GM20000 (cell line): Measurements from ENCODE around the gene ATP9B.
A peak's percentile ranks its signal among the peaks of the same experiment; 100 is the strongest.

Source experiments
- DNase-seq: peaks from one replicate; pipeline ENCODE4 v3.0.0; 2012; ENCODE audit warnings: low spot score
- TF ChIP-seq, protein P1 (sequence below): IDR thresholded peaks from 2 replicates; pipeline ENCODE4 v1.5.1; 2012; ENCODE audit warnings: mild to moderate bottlenecking, control low read depth; ENCODE audit errors: extremely low read depth, missing control alignments

Gene ATP9B

DNA sequence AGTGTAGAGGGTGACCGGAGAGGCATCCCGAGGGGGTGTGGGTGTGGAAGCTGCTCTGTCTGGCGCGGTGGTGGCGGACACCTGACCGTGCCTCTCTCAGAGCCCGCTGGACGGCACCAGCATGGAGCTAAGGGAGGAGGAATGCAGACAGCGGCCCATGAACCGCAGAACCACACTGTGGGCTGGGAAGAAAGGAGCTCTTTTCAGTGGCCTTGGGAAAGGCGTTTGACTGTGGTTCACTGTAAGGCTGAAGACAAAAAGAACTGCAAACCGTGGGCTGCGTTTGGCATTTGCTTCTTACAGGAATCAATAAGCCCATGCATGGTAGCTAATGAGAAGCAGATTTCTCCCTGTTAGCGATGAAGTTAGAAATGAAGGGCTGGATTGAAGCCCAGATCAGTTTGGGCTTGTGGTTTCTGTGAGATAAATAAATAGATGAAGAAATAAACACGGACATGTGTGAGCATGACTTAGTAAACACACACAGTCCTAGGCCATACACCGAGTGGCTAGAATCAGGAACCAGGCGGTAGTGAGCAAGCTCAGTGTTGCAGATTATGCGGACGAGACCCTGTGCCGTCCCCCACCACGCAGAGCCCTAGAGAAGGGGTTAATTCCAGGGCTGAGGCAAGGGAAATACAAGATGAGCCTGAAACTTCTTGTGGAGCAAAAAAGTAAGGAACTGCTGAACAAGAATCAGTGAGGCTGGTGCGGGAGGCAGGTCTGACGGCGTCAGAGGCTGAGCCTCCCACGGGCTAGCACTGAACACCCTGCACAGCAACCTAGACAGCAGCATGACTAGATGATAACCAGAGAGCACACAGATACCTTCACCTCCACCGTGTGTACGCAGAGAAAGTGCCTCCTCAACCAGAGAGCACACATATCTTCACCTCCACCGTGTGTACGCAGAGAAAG is 297.2 kb downstream of the ATP9B start:
- TF ChIP-seq, protein P1, sequence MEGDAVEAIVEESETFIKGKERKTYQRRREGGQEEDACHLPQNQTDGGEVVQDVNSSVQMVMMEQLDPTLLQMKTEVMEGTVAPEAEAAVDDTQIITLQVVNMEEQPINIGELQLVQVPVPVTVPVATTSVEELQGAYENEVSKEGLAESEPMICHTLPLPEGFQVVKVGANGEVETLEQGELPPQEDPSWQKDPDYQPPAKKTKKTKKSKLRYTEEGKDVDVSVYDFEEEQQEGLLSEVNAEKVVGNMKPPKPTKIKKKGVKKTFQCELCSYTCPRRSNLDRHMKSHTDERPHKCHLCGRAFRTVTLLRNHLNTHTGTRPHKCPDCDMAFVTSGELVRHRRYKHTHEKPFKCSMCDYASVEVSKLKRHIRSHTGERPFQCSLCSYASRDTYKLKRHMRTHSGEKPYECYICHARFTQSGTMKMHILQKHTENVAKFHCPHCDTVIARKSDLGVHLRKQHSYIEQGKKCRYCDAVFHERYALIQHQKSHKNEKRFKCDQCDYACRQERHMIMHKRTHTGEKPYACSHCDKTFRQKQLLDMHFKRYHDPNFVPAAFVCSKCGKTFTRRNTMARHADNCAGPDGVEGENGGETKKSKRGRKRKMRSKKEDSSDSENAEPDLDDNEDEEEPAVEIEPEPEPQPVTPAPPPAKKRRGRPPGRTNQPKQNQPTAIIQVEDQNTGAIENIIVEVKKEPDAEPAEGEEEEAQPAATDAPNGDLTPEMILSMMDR, result no peak
- no peak for DNase-seq

DNA sequence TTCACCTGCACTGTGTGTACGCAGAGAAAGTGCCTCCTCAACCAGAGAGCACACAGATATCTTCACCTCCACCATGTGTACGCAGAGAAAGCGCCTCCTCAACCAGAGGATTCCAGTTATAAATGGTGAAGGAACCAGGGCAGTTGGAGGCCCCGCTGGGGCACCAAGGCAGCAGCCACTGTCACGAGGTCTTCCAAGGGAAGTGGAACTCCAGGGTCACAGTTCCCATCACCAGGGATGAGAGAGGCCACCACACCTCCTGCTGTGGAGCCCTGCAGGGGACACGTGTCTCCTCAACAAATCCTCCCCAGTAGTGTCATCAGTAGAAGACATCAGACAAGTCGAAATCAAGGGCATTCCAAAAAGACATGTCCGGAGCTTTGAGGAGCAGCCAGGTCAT is 298.3 kb downstream of the ATP9B start:
- no peak for DNase-seq
- TF ChIP-seq, protein P1, result no peak

DNA sequence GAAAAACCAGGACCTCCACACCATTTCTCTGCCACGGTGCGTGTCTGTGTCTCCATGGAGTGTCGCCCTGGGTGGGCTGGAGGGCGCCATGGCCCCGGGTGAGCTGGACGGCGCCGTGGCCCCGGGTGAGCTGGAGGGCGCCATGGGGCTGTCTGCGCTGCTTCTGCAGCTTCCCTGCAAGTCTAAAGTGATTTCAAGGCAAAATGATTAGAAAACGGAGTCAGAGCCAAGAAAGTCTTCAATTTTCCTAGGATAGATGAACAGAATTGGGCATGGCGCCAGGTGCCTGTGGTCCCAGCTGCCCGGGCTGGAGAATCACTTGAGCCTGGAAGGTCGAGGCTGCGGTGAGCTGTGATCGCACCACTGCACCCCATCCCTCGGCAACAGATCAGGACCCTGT is 298.8 kb downstream of the ATP9B start:
- DNase-seq, result no peak
- TF ChIP-seq, protein P1, result no peak

DNA sequence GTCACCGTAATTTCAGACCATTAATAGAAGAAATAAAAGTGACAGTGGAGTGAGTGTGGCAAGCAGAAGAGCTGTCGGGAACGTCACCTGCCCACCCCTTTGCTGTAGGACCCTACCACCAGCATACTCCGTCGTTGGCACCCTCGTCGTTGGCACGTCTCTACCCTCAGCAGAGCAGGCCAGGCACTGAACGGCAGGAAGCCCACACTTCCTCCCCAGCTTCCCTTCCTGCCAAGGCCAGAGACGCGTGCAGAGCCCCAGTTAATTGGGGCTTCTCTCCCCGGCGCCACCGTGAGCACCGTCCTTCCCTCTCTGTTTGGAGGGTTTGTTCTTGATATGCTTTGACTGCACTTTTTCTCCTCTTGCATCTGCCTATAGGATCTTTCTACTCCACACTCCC is 299.5 kb downstream of the ATP9B start:
- DNase-seq, result no peak

DNA sequence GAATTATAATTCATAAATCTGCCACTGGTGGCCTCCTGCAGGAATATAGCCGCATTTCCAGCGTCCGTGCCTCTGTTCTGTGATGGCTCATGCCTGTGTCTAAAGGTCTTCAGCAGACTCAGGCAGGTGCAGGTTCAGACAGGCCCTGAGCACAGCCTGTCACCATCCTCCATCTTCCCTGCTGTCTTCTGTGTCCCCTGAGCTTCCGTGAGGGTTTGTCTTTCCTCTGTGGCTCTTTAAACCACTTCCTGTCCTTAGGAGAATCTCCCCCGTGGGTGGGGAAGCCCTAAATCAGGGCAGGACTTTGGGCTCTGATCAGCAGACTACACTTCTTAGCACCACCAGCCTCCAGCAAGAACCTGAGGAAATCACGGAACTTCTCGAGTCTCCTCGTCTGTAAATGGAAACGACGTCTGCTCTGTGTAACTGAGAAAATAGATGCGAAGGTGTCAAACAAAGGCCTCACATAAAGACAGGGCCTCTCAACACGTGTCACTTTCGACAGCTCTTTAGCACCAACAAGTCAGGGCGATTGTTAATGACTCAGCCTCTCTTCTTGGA is 302.4 kb downstream of the ATP9B start:
- DNase-seq, result peak; percentile 73
- TF ChIP-seq, protein P1, result no peak

More for the DNA sequence above, 299.5 kb downstream of the ATP9B start:
- TF ChIP-seq, protein P1, result no peak

DNA sequence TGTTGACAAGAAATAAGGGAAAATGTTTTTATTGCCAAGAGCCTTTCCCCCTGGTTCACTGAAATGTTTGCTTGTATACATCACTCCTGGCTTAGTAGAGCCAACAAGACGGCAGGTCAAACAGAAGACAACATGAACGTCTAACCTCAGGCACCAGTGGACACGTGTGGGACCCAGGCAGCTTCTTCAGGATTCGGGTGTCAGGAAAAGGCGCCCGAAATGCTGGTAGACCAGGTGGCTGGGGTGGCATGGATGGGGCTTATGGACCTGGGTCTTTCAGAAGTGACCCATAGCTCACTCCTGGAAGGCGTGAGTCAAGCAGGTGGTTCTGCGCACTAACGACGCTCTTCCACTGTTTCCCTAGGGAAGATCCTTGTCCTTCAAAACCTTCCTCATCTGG is 303.3 kb downstream of the ATP9B start:
- DNase-seq, result no peak
- TF ChIP-seq, protein P1, result no peak

DNA sequence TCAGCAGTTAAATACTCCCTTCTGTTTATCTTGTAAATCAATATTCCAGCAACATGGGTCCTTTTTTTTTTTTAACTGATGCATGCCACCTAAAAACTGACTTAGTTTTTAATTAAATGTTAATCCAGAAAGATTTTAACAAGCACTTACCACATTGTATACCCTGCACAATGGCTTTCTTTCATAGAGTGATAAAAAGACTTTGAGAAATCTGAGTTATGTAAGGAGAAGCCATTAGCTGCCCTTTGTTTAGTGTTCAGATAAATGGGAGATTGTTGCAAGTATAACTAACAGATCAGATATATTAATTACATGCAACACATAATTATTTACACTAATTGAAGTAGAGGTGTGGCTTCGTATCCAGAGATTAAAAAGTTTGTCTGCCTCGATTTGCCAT is 303.8 kb downstream of the ATP9B start:
- TF ChIP-seq, protein P1, result no peak
- DNase-seq, result no peak
